ENCODE data around the gene LZTS2.

DNA sequence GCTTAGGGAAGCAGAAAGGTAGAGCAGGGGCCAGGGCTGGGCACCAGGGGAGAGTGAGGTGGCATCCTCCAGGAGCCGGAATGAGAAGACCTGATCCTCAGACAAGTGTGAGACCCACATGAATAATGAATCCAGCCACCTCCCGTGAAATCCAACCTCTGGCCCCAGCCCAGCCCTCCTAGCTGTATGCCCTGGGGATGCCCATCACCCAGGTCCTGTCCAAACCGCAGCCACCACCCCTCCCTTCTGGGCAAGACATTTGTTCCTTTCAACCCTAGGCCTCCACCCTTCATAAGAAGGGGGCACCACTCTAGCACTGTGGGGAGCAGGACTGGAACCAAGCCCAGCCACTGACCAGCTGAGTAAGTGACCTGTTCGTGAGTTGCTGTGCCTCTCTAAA is 21.6 kb downstream of the LZTS2 start:
- TF ChIP-seq, protein P1, sequence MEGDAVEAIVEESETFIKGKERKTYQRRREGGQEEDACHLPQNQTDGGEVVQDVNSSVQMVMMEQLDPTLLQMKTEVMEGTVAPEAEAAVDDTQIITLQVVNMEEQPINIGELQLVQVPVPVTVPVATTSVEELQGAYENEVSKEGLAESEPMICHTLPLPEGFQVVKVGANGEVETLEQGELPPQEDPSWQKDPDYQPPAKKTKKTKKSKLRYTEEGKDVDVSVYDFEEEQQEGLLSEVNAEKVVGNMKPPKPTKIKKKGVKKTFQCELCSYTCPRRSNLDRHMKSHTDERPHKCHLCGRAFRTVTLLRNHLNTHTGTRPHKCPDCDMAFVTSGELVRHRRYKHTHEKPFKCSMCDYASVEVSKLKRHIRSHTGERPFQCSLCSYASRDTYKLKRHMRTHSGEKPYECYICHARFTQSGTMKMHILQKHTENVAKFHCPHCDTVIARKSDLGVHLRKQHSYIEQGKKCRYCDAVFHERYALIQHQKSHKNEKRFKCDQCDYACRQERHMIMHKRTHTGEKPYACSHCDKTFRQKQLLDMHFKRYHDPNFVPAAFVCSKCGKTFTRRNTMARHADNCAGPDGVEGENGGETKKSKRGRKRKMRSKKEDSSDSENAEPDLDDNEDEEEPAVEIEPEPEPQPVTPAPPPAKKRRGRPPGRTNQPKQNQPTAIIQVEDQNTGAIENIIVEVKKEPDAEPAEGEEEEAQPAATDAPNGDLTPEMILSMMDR (conservative IDR thresholded peaks at IDR 0.05; ENCODE audit: low read length): no peak
- TF ChIP-seq EZH2phosphoT487 (IDR thresholded peaks at IDR 0.05; ENCODE audit: borderline replicate concordance): no peak
